ENCODE measurements around the gene PRSS56. TPM values are rescaled to one million over a fixed set of nuclear protein-coding genes. Genes with fewer than 3 reads are reported as not detected.
"Not testable (repeated sequence)": the region's sequence is repeated elsewhere in the genome, so short reads cannot be mapped to it uniquely, and the experiment has no call there.

Gene PRSS56
- polyA plus RNA-seq, 3 donors, result not detected

DNA sequence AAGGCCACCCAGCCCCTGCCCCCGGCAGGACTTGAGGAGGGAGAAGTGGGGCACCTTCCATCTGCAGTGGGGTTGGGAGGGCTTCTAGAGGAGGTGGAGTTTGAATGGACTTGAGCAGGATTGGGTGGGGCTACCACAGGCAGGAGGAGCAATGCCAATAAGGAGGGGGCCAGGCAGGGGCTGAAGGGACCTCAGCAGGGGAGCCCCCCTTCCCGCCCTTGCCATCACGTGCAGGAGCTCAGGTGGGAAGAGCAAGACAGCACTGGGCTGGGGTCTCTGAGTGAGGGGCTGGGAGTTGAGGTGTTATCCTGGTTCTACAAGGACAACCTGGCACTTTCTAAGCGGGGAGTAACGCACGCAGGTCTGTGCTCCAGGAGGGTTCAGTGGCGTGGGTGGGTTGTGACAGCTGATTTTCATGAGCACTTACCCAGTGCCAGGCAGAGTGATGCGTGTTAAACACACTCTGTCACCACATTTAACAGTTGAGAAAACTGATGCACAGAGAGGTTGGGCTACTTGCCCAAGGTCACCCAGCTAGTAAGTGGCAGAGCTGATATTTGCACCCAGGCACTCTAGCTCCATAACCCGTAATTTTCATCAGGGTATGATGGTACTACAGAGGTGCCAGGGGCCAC lies 10.6 kb downstream of the PRSS56 start:
- Histone ChIP-seq H3K27me3 (ENCODE audit: control insufficient read depth in 2 of 2, insufficient read depth in 2 of 2, low read length in 2 of 2) (peaks cover 0 to 9% of the 10 kb centered on the region in 2 donors), H2AFZ (ENCODE audit: insufficient read depth, low read depth, low read length, poor library complexity, severe bottlenecking) (no peak overlapping the region), H3K79me2 (ENCODE audit: insufficient read depth, low read length) (no peaks in the 10 kb centered on the region), H3K9ac (ENCODE audit: insufficient read depth, low read length, poor library complexity, severe bottlenecking) (no peak overlapping the region), H3K4me1 (ENCODE audit: control insufficient read depth in 1 of 2, insufficient read depth in 2 of 2, low read length in 2 of 2) (no peaks in the 10 kb centered on the region), H3K4me3 (replicated peaks in 1 of 3; ENCODE audit: low read depth in 2 of 3, low read length in 3 of 3) (no peak overlapping the region), H3K4me2 (replicated peaks; ENCODE audit: extremely low read depth, low read length, poor library complexity, severe bottlenecking) (no peak overlapping the region), H4K20me1 (ENCODE audit: insufficient read depth, low read length) (no peaks in the 10 kb centered on the region), H3K9me3 (replicated peaks in 1 of 2; ENCODE audit: control insufficient read depth in 1 of 2, insufficient read depth in 1 of 2, low read length in 2 of 2) (no peaks in the 10 kb centered on the region), H3K27ac (ENCODE audit: low read depth in 1 of 2, low read length in 2 of 2) (no peak overlapping the region), H3K36me3 (replicated peaks in 1 of 2; ENCODE audit: control insufficient read depth in 1 of 2, insufficient read depth in 2 of 2, low read length in 2 of 2) (no peaks in the 10 kb centered on the region)
- no peak overlapping the region for H3K4me3 Mint-ChIP-seq
- peaks cover 2% of the 10 kb centered on the region for H3K4me1 Mint-ChIP-seq
- H3K9me3 Mint-ChIP-seq, result peaks cover 0 to 5% (median 2%) of the 10 kb centered on the region in 7 donors
- TF ChIP-seq, protein P1, sequence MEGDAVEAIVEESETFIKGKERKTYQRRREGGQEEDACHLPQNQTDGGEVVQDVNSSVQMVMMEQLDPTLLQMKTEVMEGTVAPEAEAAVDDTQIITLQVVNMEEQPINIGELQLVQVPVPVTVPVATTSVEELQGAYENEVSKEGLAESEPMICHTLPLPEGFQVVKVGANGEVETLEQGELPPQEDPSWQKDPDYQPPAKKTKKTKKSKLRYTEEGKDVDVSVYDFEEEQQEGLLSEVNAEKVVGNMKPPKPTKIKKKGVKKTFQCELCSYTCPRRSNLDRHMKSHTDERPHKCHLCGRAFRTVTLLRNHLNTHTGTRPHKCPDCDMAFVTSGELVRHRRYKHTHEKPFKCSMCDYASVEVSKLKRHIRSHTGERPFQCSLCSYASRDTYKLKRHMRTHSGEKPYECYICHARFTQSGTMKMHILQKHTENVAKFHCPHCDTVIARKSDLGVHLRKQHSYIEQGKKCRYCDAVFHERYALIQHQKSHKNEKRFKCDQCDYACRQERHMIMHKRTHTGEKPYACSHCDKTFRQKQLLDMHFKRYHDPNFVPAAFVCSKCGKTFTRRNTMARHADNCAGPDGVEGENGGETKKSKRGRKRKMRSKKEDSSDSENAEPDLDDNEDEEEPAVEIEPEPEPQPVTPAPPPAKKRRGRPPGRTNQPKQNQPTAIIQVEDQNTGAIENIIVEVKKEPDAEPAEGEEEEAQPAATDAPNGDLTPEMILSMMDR (IDR thresholded peaks at IDR 0.05), result no peak
- WGBS (ENCODE audit: insufficient coverage), result 92% methylated on average over 7 of the region's 9 CpGs
- intact Hi-C loops (cut with micrococcal nuclease), result no loop called here
- no peak for DNase-seq
- no peak overlapping the region for H3K27ac Mint-ChIP-seq
- peaks cover 11 to 28% (median 16%) of the 10 kb centered on the region in 3 donors for H3K27me3 Mint-ChIP-seq (ENCODE audit: low read depth in 3 of 3)
- no peaks in the 10 kb centered on the region for H3K36me3 Mint-ChIP-seq

DNA sequence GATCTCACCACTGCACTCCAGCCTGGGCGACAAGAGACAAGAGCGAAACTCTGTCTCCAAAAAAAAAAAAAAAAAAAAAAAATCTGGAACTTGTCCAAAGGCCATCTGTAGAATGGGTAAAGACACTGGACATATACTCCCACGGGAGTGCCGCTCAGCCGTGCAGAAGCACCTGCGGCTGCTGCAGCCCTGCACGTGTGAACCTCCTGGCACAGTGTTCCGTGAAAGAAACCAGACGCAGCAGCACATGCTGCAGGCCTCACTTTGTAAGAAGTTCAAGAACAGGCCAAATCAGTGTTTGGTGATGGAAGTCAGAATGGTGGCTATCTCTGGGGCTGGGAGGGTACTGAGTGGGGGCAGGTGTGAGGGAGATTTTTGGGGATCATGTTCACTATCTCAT lies 12.2 kb downstream of the PRSS56 start:
- H4K20me1 ChIP-seq (ENCODE audit: insufficient read depth, low read length), result no peaks in the 10 kb centered on the region
- intact Hi-C loops (cut with micrococcal nuclease), result no loop called here
- Mint-ChIP-seq H3K9me3 (peaks cover 7 to 11% (median 10%) of the 10 kb centered on the region in 7 donors), H3K4me1 (peaks cover 2% of the 10 kb centered on the region), H3K27me3 (ENCODE audit: low read depth in 3 of 3) (peaks cover 9 to 20% (median 15%) of the 10 kb centered on the region in 3 donors), H3K4me3 (no peak overlapping the region), H3K27ac (no peak overlapping the region), H3K36me3 (no peaks in the 10 kb centered on the region)
- H3K27ac ChIP-seq (ENCODE audit: low read depth in 1 of 2, low read length in 2 of 2), result no peak overlapping the region
- no peak overlapping the region for H3K4me3 ChIP-seq (replicated peaks in 1 of 3; ENCODE audit: low read depth in 2 of 3, low read length in 3 of 3)
- peaks cover 7% of the 10 kb centered on the region in 2 donors for H3K9me3 ChIP-seq (replicated peaks in 1 of 2; ENCODE audit: control insufficient read depth in 1 of 2, insufficient read depth in 1 of 2, low read length in 2 of 2)
- H3K79me2 ChIP-seq (ENCODE audit: insufficient read depth, low read length), result no peaks in the 10 kb centered on the region
- H2AFZ ChIP-seq (ENCODE audit: insufficient read depth, low read depth, low read length, poor library complexity, severe bottlenecking), result no peak overlapping the region
- DNase-seq, result no peak
- no peaks in the 10 kb centered on the region for H3K36me3 ChIP-seq (replicated peaks in 1 of 2; ENCODE audit: control insufficient read depth in 1 of 2, insufficient read depth in 2 of 2, low read length in 2 of 2)
- no peaks in the 10 kb centered on the region for H3K4me1 ChIP-seq (ENCODE audit: control insufficient read depth in 1 of 2, insufficient read depth in 2 of 2, low read length in 2 of 2)
- H3K27me3 ChIP-seq (ENCODE audit: control insufficient read depth in 2 of 2, insufficient read depth in 2 of 2, low read length in 2 of 2), result no peaks in the 10 kb centered on the region
- TF ChIP-seq, protein P1 (IDR thresholded peaks at IDR 0.05), result no peak
- WGBS (ENCODE audit: insufficient coverage), result 99% methylated on average over 7 of the region's 9 CpGs
- no peak overlapping the region for H3K4me2 ChIP-seq (replicated peaks; ENCODE audit: extremely low read depth, low read length, poor library complexity, severe bottlenecking)
- no peak overlapping the region for H3K9ac ChIP-seq (ENCODE audit: insufficient read depth, low read length, poor library complexity, severe bottlenecking)

DNA sequence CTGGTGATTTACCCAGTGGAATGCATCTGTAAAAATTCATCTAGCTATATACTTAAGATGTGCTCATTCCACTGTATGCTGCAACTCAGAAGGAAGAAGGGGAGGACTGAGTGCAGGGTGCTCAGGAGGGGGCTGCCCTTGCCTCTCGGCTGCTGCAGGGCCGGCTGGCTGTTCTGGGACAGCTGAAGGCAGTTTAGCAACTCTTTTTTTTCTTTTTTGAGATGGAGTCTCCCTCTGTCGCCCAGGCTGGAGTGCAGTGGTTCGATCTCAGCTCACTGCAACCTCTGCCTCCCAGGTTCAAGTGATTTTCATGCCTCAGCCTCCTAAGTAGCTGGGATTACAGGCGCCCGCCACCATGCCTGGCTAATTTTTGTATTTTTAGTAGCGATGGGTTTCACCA lies 12.6 kb downstream of the PRSS56 start:
- H3K4me2 ChIP-seq (replicated peaks; ENCODE audit: extremely low read depth, low read length, poor library complexity, severe bottlenecking); H3K4me1 ChIP-seq (ENCODE audit: control insufficient read depth in 1 of 2, insufficient read depth in 2 of 2, low read length in 2 of 2); H3K4me1 Mint-ChIP-seq; H3K4me3 Mint-ChIP-seq; DNase-seq; H3K27me3 ChIP-seq (ENCODE audit: control insufficient read depth in 2 of 2, insufficient read depth in 2 of 2, low read length in 2 of 2); H3K4me3 ChIP-seq (replicated peaks in 1 of 3; ENCODE audit: low read depth in 2 of 3, low read length in 3 of 3); H4K20me1 ChIP-seq (ENCODE audit: insufficient read depth, low read length); H2AFZ ChIP-seq (ENCODE audit: insufficient read depth, low read depth, low read length, poor library complexity, severe bottlenecking); H3K27ac Mint-ChIP-seq; H3K79me2 ChIP-seq (ENCODE audit: insufficient read depth, low read length); H3K9ac ChIP-seq (ENCODE audit: insufficient read depth, low read length, poor library complexity, severe bottlenecking); H3K27ac ChIP-seq (ENCODE audit: low read depth in 1 of 2, low read length in 2 of 2); H3K36me3 Mint-ChIP-seq; intact Hi-C loops (cut with micrococcal nuclease); H3K9me3 ChIP-seq (replicated peaks in 1 of 2; ENCODE audit: control insufficient read depth in 1 of 2, insufficient read depth in 1 of 2, low read length in 2 of 2); H3K36me3 ChIP-seq (replicated peaks in 1 of 2; ENCODE audit: control insufficient read depth in 1 of 2, insufficient read depth in 2 of 2, low read length in 2 of 2): not testable (repeated sequence)
- peaks cover 7 to 11% (median 10%) of the 10 kb centered on the region in 7 donors for H3K9me3 Mint-ChIP-seq
- H3K27me3 Mint-ChIP-seq (ENCODE audit: low read depth in 3 of 3), result peaks cover 9 to 19% (median 15%) of the 10 kb centered on the region in 3 donors
- WGBS (ENCODE audit: insufficient coverage), result 93% methylated on average over 3 of the region's 7 CpGs

Data from CD14-positive monocyte (primary cell).